WTC11 (cell line): ENCODE results near the gene CYP2C18.

Experiments used
- ZNF423 ChIP-seq: fragments of 250-450 bp; sonication (Bioruptor Pico); IDR thresholded peaks from 2 replicates; pipeline ENCODE4 v2.1.2; 2022; ENCODE audit warnings: mild to moderate bottlenecking, moderate library complexity
- TF ChIP-seq, protein P1 (sequence below): fragments of 200-600 bp; IDR thresholded peaks from 2 replicates; pipeline ENCODE4 v1.8.0; 2022; ENCODE audit warnings: antibody characterized with exemption
- TF ChIP-seq, protein P2 (sequence below): fragments of 250-450 bp; sonication (Bioruptor Pico); IDR thresholded peaks from 2 replicates; pipeline ENCODE4 v1.9.0; 2021; ENCODE audit warnings: mild to moderate bottlenecking
- TF ChIP-seq, protein P3 (sequence below): sonication (generic); formaldehyde crosslinking; IDR thresholded peaks from 2 replicates; pipeline ENCODE4 v1.8.1; 2022; ENCODE audit warnings: low read depth, mild to moderate bottlenecking, moderate library complexity, missing genetic modification reagents, borderline replicate concordance

- TF ChIP-seq, protein P1, sequence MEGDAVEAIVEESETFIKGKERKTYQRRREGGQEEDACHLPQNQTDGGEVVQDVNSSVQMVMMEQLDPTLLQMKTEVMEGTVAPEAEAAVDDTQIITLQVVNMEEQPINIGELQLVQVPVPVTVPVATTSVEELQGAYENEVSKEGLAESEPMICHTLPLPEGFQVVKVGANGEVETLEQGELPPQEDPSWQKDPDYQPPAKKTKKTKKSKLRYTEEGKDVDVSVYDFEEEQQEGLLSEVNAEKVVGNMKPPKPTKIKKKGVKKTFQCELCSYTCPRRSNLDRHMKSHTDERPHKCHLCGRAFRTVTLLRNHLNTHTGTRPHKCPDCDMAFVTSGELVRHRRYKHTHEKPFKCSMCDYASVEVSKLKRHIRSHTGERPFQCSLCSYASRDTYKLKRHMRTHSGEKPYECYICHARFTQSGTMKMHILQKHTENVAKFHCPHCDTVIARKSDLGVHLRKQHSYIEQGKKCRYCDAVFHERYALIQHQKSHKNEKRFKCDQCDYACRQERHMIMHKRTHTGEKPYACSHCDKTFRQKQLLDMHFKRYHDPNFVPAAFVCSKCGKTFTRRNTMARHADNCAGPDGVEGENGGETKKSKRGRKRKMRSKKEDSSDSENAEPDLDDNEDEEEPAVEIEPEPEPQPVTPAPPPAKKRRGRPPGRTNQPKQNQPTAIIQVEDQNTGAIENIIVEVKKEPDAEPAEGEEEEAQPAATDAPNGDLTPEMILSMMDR, result no peak
- TF ChIP-seq, protein P2, sequence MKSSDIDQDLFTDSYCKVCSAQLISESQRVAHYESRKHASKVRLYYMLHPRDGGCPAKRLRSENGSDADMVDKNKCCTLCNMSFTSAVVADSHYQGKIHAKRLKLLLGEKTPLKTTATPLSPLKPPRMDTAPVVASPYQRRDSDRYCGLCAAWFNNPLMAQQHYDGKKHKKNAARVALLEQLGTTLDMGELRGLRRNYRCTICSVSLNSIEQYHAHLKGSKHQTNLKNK (CRISPR knock-in tag), result no peak
- TF ChIP-seq, protein P3, sequence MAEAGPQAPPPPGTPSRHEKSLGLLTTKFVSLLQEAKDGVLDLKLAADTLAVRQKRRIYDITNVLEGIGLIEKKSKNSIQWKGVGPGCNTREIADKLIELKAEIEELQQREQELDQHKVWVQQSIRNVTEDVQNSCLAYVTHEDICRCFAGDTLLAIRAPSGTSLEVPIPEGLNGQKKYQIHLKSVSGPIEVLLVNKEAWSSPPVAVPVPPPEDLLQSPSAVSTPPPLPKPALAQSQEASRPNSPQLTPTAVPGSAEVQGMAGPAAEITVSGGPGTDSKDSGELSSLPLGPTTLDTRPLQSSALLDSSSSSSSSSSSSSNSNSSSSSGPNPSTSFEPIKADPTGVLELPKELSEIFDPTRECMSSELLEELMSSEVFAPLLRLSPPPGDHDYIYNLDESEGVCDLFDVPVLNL (CRISPR knock-in tag), result no peak
- no peak for TF ChIP-seq ZNF423 (CRISPR knock-in tag)
These were observed 22.6 kb downstream of the CYP2C18 start for GRCh38 chr10:94706089-94706488.
